ENCODE data around the gene AGTPBP1. TPM values are rescaled to one million over a fixed set of nuclear protein-coding genes. Genes with fewer than 3 reads are reported as not detected.

AGTPBP1 gene
- total and polyA plus RNA-seq, 2 experiments from 2014 or later: 31.4 to 58.0 TPM

DNA sequence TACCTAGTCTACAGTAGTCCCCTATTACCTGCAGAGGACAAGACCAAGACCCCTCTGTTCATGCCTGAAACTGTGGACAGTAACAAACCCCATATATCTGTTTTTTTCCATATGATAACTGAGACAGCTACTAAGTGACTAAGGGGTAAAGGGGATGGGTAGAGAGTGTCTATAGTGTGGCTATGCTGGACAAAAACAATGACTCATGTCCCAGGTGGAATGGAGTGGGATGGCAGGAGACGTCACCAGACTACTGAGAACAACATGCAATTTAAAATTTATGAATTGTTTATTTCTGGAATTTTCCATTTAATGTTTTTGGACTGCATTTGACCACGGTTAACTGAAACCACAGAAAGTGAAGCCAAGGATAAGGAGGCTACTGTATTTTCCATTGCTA is 171.8 kb downstream of the AGTPBP1 start:
- Mint-ChIP-seq H3K27me3 (ENCODE audit: insufficient read depth, low read depth, poor library complexity) (no peaks in the 10 kb centered on the region), H3K9me3 (peaks cover 8% of the 10 kb centered on the region), H3K36me3 (ENCODE audit: low read depth) (peaks cover 29% of the 10 kb centered on the region), H3K4me1 (no peaks in the 10 kb centered on the region), H3K4me3 (no peak overlapping the region), H3K27ac (no peak overlapping the region)
- H3F3A ChIP-seq (replicated peaks; ENCODE audit: low read depth): no peaks in the 10 kb centered on the region
- H4K20me1 ChIP-seq (replicated peaks; ENCODE audit: insufficient read depth): no peaks in the 10 kb centered on the region
- H3K79me2 ChIP-seq (replicated peaks; ENCODE audit: insufficient read depth): no peaks in the 10 kb centered on the region
- no peak overlapping the region for H3K4me3 ChIP-seq
- no peak overlapping the region for H3K4me2 ChIP-seq
- DNase-seq (ENCODE audit: low spot score) (no peak), ATAC-seq (no peak)
- 0 out of 2 replicates have a peak, but pooled peaks cover 3% of the 10 kb centered on the region for H3K36me3 ChIP-seq (ENCODE audit: insufficient read depth)
- no peaks in the 10 kb centered on the region for H3K27me3 ChIP-seq (ENCODE audit: insufficient read depth)
- no peak overlapping the region for H2AFZ ChIP-seq
- TF ChIP-seq, protein P1, sequence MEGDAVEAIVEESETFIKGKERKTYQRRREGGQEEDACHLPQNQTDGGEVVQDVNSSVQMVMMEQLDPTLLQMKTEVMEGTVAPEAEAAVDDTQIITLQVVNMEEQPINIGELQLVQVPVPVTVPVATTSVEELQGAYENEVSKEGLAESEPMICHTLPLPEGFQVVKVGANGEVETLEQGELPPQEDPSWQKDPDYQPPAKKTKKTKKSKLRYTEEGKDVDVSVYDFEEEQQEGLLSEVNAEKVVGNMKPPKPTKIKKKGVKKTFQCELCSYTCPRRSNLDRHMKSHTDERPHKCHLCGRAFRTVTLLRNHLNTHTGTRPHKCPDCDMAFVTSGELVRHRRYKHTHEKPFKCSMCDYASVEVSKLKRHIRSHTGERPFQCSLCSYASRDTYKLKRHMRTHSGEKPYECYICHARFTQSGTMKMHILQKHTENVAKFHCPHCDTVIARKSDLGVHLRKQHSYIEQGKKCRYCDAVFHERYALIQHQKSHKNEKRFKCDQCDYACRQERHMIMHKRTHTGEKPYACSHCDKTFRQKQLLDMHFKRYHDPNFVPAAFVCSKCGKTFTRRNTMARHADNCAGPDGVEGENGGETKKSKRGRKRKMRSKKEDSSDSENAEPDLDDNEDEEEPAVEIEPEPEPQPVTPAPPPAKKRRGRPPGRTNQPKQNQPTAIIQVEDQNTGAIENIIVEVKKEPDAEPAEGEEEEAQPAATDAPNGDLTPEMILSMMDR (conservative IDR thresholded peaks at IDR 0.05; ENCODE audit: low read depth in 2 of 2): no peak
- H3K4me1 ChIP-seq (ENCODE audit: insufficient read depth): no peaks in the 10 kb centered on the region
- H3K9me2 ChIP-seq (ENCODE audit: insufficient read depth): no peaks in the 10 kb centered on the region
- no peak overlapping the region for H3K27ac ChIP-seq (ENCODE audit: low read depth)

DNA sequence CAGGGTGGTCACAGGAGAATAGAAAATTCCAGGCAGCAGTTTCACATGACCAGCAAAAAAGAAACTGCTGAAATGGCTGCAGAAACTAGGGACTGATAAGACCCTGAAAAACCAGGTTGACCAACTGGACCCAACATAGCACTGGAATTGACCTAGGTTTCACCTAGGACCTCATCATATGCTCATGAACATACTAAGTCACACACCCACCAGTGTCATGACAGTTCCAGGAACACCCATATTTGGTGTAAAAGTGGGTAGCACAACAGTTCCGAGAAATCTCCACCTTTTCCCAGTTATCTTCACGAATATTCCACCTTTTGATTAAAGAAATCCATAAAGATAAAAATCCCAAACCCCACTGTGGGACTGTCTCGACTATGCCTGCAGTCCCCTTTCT is 182.2 kb downstream of the AGTPBP1 start:
- TF ChIP-seq POLR2AphosphoS5 (IDR thresholded peaks at IDR 0.05; ENCODE audit: low read depth): no peak
- TF ChIP-seq EZH2 (IDR thresholded peaks at IDR 0.05; ENCODE audit: low read depth, unreplicated experiment): no peak
- TF ChIP-seq JUNB (IDR thresholded peaks at IDR 0.05; ENCODE audit: unreplicated experiment): no peak
- no peak for TF ChIP-seq CREB1 (CRISPR knock-in tag; IDR thresholded peaks at IDR 0.05; ENCODE audit: low read depth)
- TF ChIP-seq, protein P2, sequence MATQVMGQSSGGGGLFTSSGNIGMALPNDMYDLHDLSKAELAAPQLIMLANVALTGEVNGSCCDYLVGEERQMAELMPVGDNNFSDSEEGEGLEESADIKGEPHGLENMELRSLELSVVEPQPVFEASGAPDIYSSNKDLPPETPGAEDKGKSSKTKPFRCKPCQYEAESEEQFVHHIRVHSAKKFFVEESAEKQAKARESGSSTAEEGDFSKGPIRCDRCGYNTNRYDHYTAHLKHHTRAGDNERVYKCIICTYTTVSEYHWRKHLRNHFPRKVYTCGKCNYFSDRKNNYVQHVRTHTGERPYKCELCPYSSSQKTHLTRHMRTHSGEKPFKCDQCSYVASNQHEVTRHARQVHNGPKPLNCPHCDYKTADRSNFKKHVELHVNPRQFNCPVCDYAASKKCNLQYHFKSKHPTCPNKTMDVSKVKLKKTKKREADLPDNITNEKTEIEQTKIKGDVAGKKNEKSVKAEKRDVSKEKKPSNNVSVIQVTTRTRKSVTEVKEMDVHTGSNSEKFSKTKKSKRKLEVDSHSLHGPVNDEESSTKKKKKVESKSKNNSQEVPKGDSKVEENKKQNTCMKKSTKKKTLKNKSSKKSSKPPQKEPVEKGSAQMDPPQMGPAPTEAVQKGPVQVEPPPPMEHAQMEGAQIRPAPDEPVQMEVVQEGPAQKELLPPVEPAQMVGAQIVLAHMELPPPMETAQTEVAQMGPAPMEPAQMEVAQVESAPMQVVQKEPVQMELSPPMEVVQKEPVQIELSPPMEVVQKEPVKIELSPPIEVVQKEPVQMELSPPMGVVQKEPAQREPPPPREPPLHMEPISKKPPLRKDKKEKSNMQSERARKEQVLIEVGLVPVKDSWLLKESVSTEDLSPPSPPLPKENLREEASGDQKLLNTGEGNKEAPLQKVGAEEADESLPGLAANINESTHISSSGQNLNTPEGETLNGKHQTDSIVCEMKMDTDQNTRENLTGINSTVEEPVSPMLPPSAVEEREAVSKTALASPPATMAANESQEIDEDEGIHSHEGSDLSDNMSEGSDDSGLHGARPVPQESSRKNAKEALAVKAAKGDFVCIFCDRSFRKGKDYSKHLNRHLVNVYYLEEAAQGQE (IDR thresholded peaks at IDR 0.05; ENCODE audit: unreplicated experiment): no peak
- TF ChIP-seq, protein P1 (conservative IDR thresholded peaks at IDR 0.05; ENCODE audit: low read depth in 2 of 2): no peak
- TF ChIP-seq, protein P3, sequence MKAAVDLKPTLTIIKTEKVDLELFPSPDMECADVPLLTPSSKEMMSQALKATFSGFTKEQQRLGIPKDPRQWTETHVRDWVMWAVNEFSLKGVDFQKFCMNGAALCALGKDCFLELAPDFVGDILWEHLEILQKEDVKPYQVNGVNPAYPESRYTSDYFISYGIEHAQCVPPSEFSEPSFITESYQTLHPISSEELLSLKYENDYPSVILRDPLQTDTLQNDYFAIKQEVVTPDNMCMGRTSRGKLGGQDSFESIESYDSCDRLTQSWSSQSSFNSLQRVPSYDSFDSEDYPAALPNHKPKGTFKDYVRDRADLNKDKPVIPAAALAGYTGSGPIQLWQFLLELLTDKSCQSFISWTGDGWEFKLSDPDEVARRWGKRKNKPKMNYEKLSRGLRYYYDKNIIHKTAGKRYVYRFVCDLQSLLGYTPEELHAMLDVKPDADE (IDR thresholded peaks at IDR 0.05): no peak
- no peak overlapping the region for H3K4me3 ChIP-seq
- Mint-ChIP-seq H3K36me3 (ENCODE audit: low read depth) (peaks cover 4% of the 10 kb centered on the region; the same call in 2 of the 3 replicates), H3K27ac (peak overlapping the region; percentile 85; the same call in 1 of the 2 replicates), H3K9me3 (no peaks in the 10 kb centered on the region), H3K4me1 (peaks cover 11% of the 10 kb centered on the region), H3K4me3 (no peak overlapping the region), H3K27me3 (ENCODE audit: insufficient read depth, low read depth, poor library complexity) (no peaks in the 10 kb centered on the region)
- no peak overlapping the region for H2AFZ ChIP-seq
- ATAC-seq (no peak), DNase-seq (ENCODE audit: low spot score) (no peak)
- H3K27ac ChIP-seq (ENCODE audit: low read depth): no peak overlapping the region
- H3K4me2 ChIP-seq: no peak overlapping the region
- peaks cover 3% of the 10 kb centered on the region; the same call in 1 of the 2 replicates for H3K79me2 ChIP-seq (replicated peaks; ENCODE audit: insufficient read depth)
- no peaks in the 10 kb centered on the region for H4K20me1 ChIP-seq (replicated peaks; ENCODE audit: insufficient read depth)
- H3K36me3 ChIP-seq (ENCODE audit: insufficient read depth): no peaks in the 10 kb centered on the region
- no peaks in the 10 kb centered on the region for H3K9me2 ChIP-seq (ENCODE audit: insufficient read depth)
- H3K27me3 ChIP-seq (ENCODE audit: insufficient read depth): no peaks in the 10 kb centered on the region
- no peaks in the 10 kb centered on the region for H3F3A ChIP-seq (replicated peaks; ENCODE audit: low read depth)
- H3K4me1 ChIP-seq (ENCODE audit: insufficient read depth): no peaks in the 10 kb centered on the region
